ENCODE results near the gene TAS2R38. TPM values are rescaled to one million over a fixed set of nuclear protein-coding genes. Genes with fewer than 3 reads are reported as not detected.

The TAS2R38 gene
- total RNA-seq, 1 experiment from 2014 or later: not detected

DNA sequence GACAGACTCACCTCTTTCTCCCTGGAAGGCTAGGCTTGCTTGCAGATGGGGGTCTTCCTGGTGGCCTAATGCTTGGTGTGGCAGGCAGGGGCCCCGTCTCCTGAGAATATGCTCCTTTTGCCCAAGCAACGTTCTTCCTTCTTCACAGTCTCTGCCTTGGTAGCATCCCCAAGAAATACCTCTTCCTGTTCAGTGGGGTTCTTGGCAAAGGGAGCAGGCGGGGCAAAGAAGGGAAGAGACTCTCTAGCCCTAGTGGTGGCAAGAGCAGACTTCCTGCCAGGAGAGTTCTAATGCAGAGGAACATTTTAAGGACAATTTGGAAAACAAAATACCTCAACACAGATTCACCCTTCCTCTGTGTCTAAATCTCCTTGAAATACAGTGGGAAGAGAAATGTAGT, 26.8 kb downstream of the TAS2R38 start, which contains the start of gene CLEC5A:
CLEC5A (minus strand) TSS at position 179 of the 400 bp plus-strand sequence. CDS start 682 bp downstream, outside the sequence.
- H3K36me3 Mint-ChIP-seq (ENCODE audit: insufficient read depth in 1 of 3, low read depth in 3 of 3): no peaks in the 10 kb centered on the region; a peak in 1 of 7 replicates
- Histone ChIP-seq H3T11ph (ENCODE audit: low read length) (no peak within 1 kb of the TSS), H3K4me1 (ENCODE audit: insufficient read depth, low read length) (no peaks in the 10 kb centered on the region), H3K4me2 (ENCODE audit: insufficient read depth, insufficient read length, low read length) (no peak within 1 kb of the TSS), H3K4ac (ENCODE audit: low read depth, low read length) (no peak within 1 kb of the TSS), H3K18ac (ENCODE audit: insufficient read length, low read depth, low read length) (no peak within 1 kb of the TSS), H4K8ac (replicated peaks; ENCODE audit: insufficient read length, low read depth, low read length) (no peak within 1 kb of the TSS), H4K20me1 (ENCODE audit: control insufficient read depth, insufficient read depth, insufficient read length) (no peaks in the 10 kb centered on the region), H2BK120ac (ENCODE audit: low read depth, low read length, poor library complexity, severe bottlenecking) (no peak within 1 kb of the TSS), H3K23ac (ENCODE audit: insufficient read length, low read depth, low read length) (no peak within 1 kb of the TSS), H3K79me2 (ENCODE audit: insufficient read depth, low read length) (no peaks in the 10 kb centered on the region), H3K14ac (ENCODE audit: insufficient read depth, low read length) (no peak within 1 kb of the TSS), H3K23me2 (ENCODE audit: insufficient read length, low read depth, low read length, poor library complexity, severe bottlenecking) (no peaks in the 10 kb centered on the region), H2AFZ (ENCODE audit: low read length) (no peak within 1 kb of the TSS), H3K79me1 (ENCODE audit: insufficient read depth, low read depth, low read length, poor library complexity, severe bottlenecking) (no peaks in the 10 kb centered on the region), H3K9me3 (ENCODE audit: control insufficient read depth, low read depth, low read length) (no peaks in the 10 kb centered on the region), H3K9ac (ENCODE audit: extremely low read depth, insufficient read length, low read length) (no peak within 1 kb of the TSS), H2BK12ac (ENCODE audit: insufficient read length, low read depth, low read length) (no peak within 1 kb of the TSS), H4K91ac (ENCODE audit: insufficient read length, low read depth, low read length) (no peak within 1 kb of the TSS), H4K5ac (ENCODE audit: insufficient read length, low read depth, low read length) (no peak within 1 kb of the TSS), H2BK20ac (ENCODE audit: low read depth, low read length, poor library complexity, severe bottlenecking) (no peak within 1 kb of the TSS), H3K56ac (ENCODE audit: insufficient read length, low read depth, low read length) (no peak within 1 kb of the TSS), H2BK15ac (ENCODE audit: low read depth, low read length) (no peak within 1 kb of the TSS; the same call in 1 of the 2 replicates), H3K27ac (ENCODE audit: insufficient read length, low read depth, low read length) (no peak within 1 kb of the TSS), H2BK5ac (ENCODE audit: insufficient read length, low read length) (no peak within 1 kb of the TSS), H2AK5ac (ENCODE audit: insufficient read length, low read length) (no peak within 1 kb of the TSS), H3K27me3 (ENCODE audit: insufficient read depth, low read length) (no peaks in the 10 kb centered on the region)
- no peaks in the 10 kb centered on the region for H3K9me3 Mint-ChIP-seq
- no peak within 1 kb of the TSS for H3K4me3 Mint-ChIP-seq
- no peak for DNase-seq
- H3K27ac Mint-ChIP-seq: no peak within 1 kb of the TSS; a peak in 1 of 7 replicates
- TF ChIP-seq, protein P1, sequence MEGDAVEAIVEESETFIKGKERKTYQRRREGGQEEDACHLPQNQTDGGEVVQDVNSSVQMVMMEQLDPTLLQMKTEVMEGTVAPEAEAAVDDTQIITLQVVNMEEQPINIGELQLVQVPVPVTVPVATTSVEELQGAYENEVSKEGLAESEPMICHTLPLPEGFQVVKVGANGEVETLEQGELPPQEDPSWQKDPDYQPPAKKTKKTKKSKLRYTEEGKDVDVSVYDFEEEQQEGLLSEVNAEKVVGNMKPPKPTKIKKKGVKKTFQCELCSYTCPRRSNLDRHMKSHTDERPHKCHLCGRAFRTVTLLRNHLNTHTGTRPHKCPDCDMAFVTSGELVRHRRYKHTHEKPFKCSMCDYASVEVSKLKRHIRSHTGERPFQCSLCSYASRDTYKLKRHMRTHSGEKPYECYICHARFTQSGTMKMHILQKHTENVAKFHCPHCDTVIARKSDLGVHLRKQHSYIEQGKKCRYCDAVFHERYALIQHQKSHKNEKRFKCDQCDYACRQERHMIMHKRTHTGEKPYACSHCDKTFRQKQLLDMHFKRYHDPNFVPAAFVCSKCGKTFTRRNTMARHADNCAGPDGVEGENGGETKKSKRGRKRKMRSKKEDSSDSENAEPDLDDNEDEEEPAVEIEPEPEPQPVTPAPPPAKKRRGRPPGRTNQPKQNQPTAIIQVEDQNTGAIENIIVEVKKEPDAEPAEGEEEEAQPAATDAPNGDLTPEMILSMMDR (conservative IDR thresholded peaks at IDR 0.05): no peak
- H3K27me3 Mint-ChIP-seq (ENCODE audit: low read depth): no peaks in the 10 kb centered on the region
- H3K4me1 Mint-ChIP-seq: no peaks in the 10 kb centered on the region
- WGBS (ENCODE audit: extremely low coverage, insufficient read length, low lambda C conversion rate): no CpG with 5 or more reads among the region's 3 CpGs

Measured in H9 (cell line).